Chondrocyte (in vitro differentiated cells): ENCODE data around the gene SNX25. TPM values are rescaled to one million over a fixed set of nuclear protein-coding genes. Genes with fewer than 3 reads are reported as not detected.
A peak's percentile ranks its signal among the peaks of the same experiment; 100 is the strongest.
"Not testable (repeated sequence)": the region's sequence is repeated elsewhere in the genome, so short reads cannot be mapped to it uniquely, and the experiment has no call there.

Experiments used
- DNase-seq: peaks from one replicate; pipeline ENCODE4 v3.0.0; 2021; ENCODE audit warnings: mixed read lengths, low spot score
- H3K27ac Mint-ChIP-seq: one replicate; pipeline ENCODE4 v1.8.0; 2021; ENCODE audit warnings: mild to moderate bottlenecking, moderate library complexity, mixed read lengths; ENCODE audit not compliant: unreplicated experiment
- H3K27me3 Mint-ChIP-seq: 2 replicates; pipeline ENCODE4 v1.8.0; 2021; ENCODE audit warnings: low read depth, mixed read lengths
- H3K36me3 Mint-ChIP-seq: 2 replicates; pipeline ENCODE4 v1.8.0; 2021; ENCODE audit warnings: low read depth, mixed read lengths
- H3K4me1 Mint-ChIP-seq: 2 replicates; pipeline ENCODE4 v1.8.0; 2021; ENCODE audit warnings: low read depth, mild to moderate bottlenecking, mixed read lengths
- H3K4me3 Mint-ChIP-seq: one replicate; pipeline ENCODE4 v1.8.0; 2021; ENCODE audit warnings: mild to moderate bottlenecking, moderate library complexity, mixed read lengths; ENCODE audit not compliant: unreplicated experiment
- H3K9me3 Mint-ChIP-seq: 2 replicates; pipeline ENCODE4 v1.8.0; 2021; ENCODE audit warnings: low read depth, mixed read lengths
- CTCF ChIP-seq: fragments of 200-600 bp; sonication (generic); IDR thresholded peaks from 2 replicates; pipeline ENCODE4 v1.5.0; 2021; ENCODE audit warnings: antibody characterized with exemption, mild to moderate bottlenecking, moderate library complexity
- total RNA-seq: library from RNA; stranded (reverse); gene quantifications from 3 replicates; pipeline ENCODE4 v1.2.1, GENCODE V29; 2021

Gene SNX25
- total RNA-seq, 1 donor from 2014 or later, result 53.6 TPM

GRCh38 chr4:185328586-185328985 lies 119.2 kb downstream of the SNX25 start:
- Mint-ChIP-seq H3K27me3 (no peaks in the 10 kb centered on the region), H3K4me3 (no peak overlapping the region), H3K36me3 (peaks cover 32% of the 10 kb centered on the region), H3K4me1 (peaks cover 32% of the 10 kb centered on the region), H3K27ac (peak overlapping the region; percentile 34), H3K9me3 (peaks cover 9% of the 10 kb centered on the region)
- TF ChIP-seq CTCF, result no peak
- no peak for DNase-seq

GRCh38 chr4:185329879-185330510 lies 120.6 kb downstream of the SNX25 start:
- H3K27ac Mint-ChIP-seq, DNase-seq, H3K4me3 Mint-ChIP-seq, H3K9me3 Mint-ChIP-seq, H3K27me3 Mint-ChIP-seq: not testable (repeated sequence)
- H3K36me3 Mint-ChIP-seq, result peaks cover 24% of the 10 kb centered on the region
- H3K4me1 Mint-ChIP-seq, result peaks cover 23% of the 10 kb centered on the region

GRCh38 chr4:185332575-185333464 lies 123.4 kb downstream of the SNX25 start:
- no peaks in the 10 kb centered on the region for H3K27me3 Mint-ChIP-seq
- H3K9me3 Mint-ChIP-seq, result peaks cover 9% of the 10 kb centered on the region
- no peak overlapping the region for H3K4me3 Mint-ChIP-seq
- no peak for DNase-seq
- TF ChIP-seq CTCF, result no peak
- H3K36me3 Mint-ChIP-seq, result peaks cover 35% of the 10 kb centered on the region
- no peak overlapping the region for H3K27ac Mint-ChIP-seq
- peaks cover 41% of the 10 kb centered on the region for H3K4me1 Mint-ChIP-seq

GRCh38 chr4:185334326-185334725 lies 124.9 kb downstream of the SNX25 start:
- H3K9me3 Mint-ChIP-seq, result peaks cover 16% of the 10 kb centered on the region
- no peak overlapping the region for H3K27ac Mint-ChIP-seq
- no peak overlapping the region for H3K4me3 Mint-ChIP-seq
- H3K27me3 Mint-ChIP-seq, result no peaks in the 10 kb centered on the region
- peaks cover 34% of the 10 kb centered on the region for H3K36me3 Mint-ChIP-seq
- H3K4me1 Mint-ChIP-seq, result peaks cover 44% of the 10 kb centered on the region
- TF ChIP-seq CTCF, result no peak
- no peak for DNase-seq

GRCh38 chr4:185335579-185335978 lies 126.2 kb downstream of the SNX25 start:
- TF ChIP-seq CTCF, result no peak
- H3K27ac Mint-ChIP-seq, result peak overlapping the region; percentile 37

More at GRCh38 chr4:185335579-185335978, 126.2 kb downstream of the SNX25 start:
- H3K27me3 Mint-ChIP-seq, result no peaks in the 10 kb centered on the region
- H3K4me3 Mint-ChIP-seq, result no peak overlapping the region
- H3K36me3 Mint-ChIP-seq, result peaks cover 29% of the 10 kb centered on the region
- H3K9me3 Mint-ChIP-seq, result peaks cover 8% of the 10 kb centered on the region
- H3K4me1 Mint-ChIP-seq, result peaks cover 50% of the 10 kb centered on the region
- DNase-seq, result no peak
